HepG2 (cell line): ENCODE results near the gene INKA1. TPM values are rescaled to one million over a fixed set of nuclear protein-coding genes. Genes with fewer than 3 reads are reported as not detected.
A peak's percentile ranks its signal among the peaks of the same experiment; 100 is the strongest.

ENCODE experiments used
- ATAC-seq: fragments of 200-7000 bp; cut with Tn5 transposase; 3 replicates; pipeline ENCODE4 v1.9.1; 2020; ENCODE audit warnings: mild to moderate bottlenecking, moderate library complexity
- BruUV-seq: library from RNA; stranded (reverse); fragments of 400-500 nt; replicated peaks from 2 replicates; lab custom pipeline; 2021; lab: Mats Ljungman, UMichigan
- CTCF ChIA-PET: fragments of 300-600 bp; formaldehyde crosslinking; extraction: SDS; loops from one replicate; lab custom pipeline; 2021; ENCODE audit warnings: low total read pairs, inconsistent platforms, low intra/inter-chr PET ratio; lab: Yijun Ruan, JAX
- POLR2A ChIA-PET: fragments of 350-600 bp; sonication (Branson Sonifier 250); formaldehyde crosslinking; loops from one replicate; lab custom pipeline; 2020; ENCODE audit warnings: antibody characterized with exemption, inconsistent platforms; lab: Yijun Ruan, JAX
- DNase-seq: peaks from one replicate; pipeline ENCODE4 v3.0.0-alpha.2; 2015; ENCODE audit warnings: low spot score
- FAIRE-seq: peaks from 3 replicates; lab custom pipeline; 2011; peaks lifted over from hg19 to GRCh38; lab: Jason Lieb, UNC
- H2AFZ ChIP-seq: one replicate; pipeline ENCODE4 v1.6.1; 2011; ENCODE audit warnings: low read length, inconsistent platforms
- H3K27ac ChIP-seq: fragments of 300-600 bp; 3 replicates; pipeline ENCODE4 v1.8.0; 2011; ENCODE audit warnings: mixed run types, mild to moderate bottlenecking, mixed read lengths, low read length, inconsistent platforms; ENCODE audit not compliant: insufficient read depth; ENCODE audit errors: extremely low read length
- H3K27me3 ChIP-seq, 2 experiments: fragments of 200-600 bp in 1 of 2; 2 replicates in 1 of 2; 3 replicates in 1 of 2; pipeline versions ENCODE4 v1.6.0 to v1.8.0; 2011; ENCODE audit warnings: low read length in 2 of 2, mild to moderate bottlenecking in 2 of 2, moderate library complexity in 2 of 2, inconsistent platforms in 1 of 2; ENCODE audit not compliant: insufficient read depth in 2 of 2, control insufficient read depth in 1 of 2
- H3K36me3 ChIP-seq, 2 experiments: fragments of 200-600 bp in 1 of 2; replicated peaks in 1 of 2; 2 replicates in 1 of 2; 3 replicates in 1 of 2; pipeline versions ENCODE4 v1.5.1 to v1.8.0; 2011; ENCODE audit warnings: low read length in 2 of 2, inconsistent platforms in 1 of 2; ENCODE audit not compliant: insufficient read depth in 2 of 2, control insufficient read depth in 1 of 2
- H3K4me1 ChIP-seq: 2 replicates; pipeline ENCODE4 v1.5.1; 2012; ENCODE audit warnings: low read length, inconsistent platforms; ENCODE audit not compliant: insufficient read depth
- H3K4me2 ChIP-seq: 2 replicates; pipeline ENCODE4 v1.6.0; 2011; ENCODE audit warnings: low read depth, low read length, inconsistent platforms
- H3K4me3 ChIP-seq, 3 experiments: fragments of 200-600 bp in 1 of 3; sonication (generic), shearing (Covaris generic) in 1 of 3; replicated peaks in 1 of 3; 2 replicates each; pipeline ENCODE4 v1.5.1; 2011 to 2016; ENCODE audit warnings: low read length in 3 of 3, inconsistent platforms in 2 of 3, low read depth in 2 of 3, mild to moderate bottlenecking in 2 of 3, control low read depth in 1 of 3, mixed read lengths in 1 of 3; ENCODE audit not compliant: insufficient read depth in 1 of 3
- H3K79me2 ChIP-seq: one replicate; pipeline ENCODE4 v1.6.1; 2011; ENCODE audit warnings: low read length, inconsistent platforms; ENCODE audit not compliant: insufficient read depth
- H3K9ac ChIP-seq: 2 replicates; pipeline ENCODE4 v1.6.0; 2011; ENCODE audit warnings: mild to moderate bottlenecking, low read depth, low read length, inconsistent platforms; ENCODE audit not compliant: insufficient read depth
- H3K9me3 ChIP-seq: 2 replicates; pipeline ENCODE4 v1.5.1; 2012; ENCODE audit warnings: mild to moderate bottlenecking, low read length
- H4K20me1 ChIP-seq: 2 replicates; pipeline ENCODE4 v1.6.0; 2011; ENCODE audit warnings: inconsistent platforms, mild to moderate bottlenecking, low read length, moderate library complexity; ENCODE audit not compliant: insufficient read depth
- MTERF4 ChIP-seq: sonication (generic); formaldehyde crosslinking; IDR thresholded peaks from 2 replicates; pipeline ENCODE4 v1.8.0; 2023; ENCODE audit warnings: mild to moderate bottlenecking, missing genetic modification reagents
- SRSF4 ChIP-seq: fragments of 200-400 bp; formaldehyde crosslinking; IDR thresholded peaks from one replicate; pipeline ENCODE4 v1.6.1; 2018; ENCODE audit warnings: mild to moderate bottlenecking, low read depth, low read length, moderate library complexity; ENCODE audit not compliant: poor library complexity, severe bottlenecking
- TFDP1 ChIP-seq: IDR thresholded peaks from 2 replicates; pipeline ENCODE4 v1.6.1; 2016; ENCODE audit warnings: missing compliant biosample characterization, missing genetic modification reagents, borderline replicate concordance
- ZNF121 ChIP-seq: sonication (generic); formaldehyde crosslinking; IDR thresholded peaks from 2 replicates; pipeline ENCODE4 v1.5.0; 2020; ENCODE audit warnings: mild to moderate bottlenecking, missing genetic modification reagents
- ZNF362 ChIP-seq: sonication (generic); formaldehyde crosslinking; IDR thresholded peaks from 2 replicates; pipeline ENCODE4 v1.4.0; 2020; ENCODE audit warnings: missing genetic modification reagents, mild to moderate bottlenecking, borderline replicate concordance
- WGBS: methylation state at CpG from one replicate; pipeline ENCODE4 v1.1.6; 2017; ENCODE audit warnings: low lambda C conversion rate; 5-methylcytosine and 5-hydroxymethylcytosine counted together
- in situ Hi-C: cut with HindIII; loops from 2 replicates; pipeline ENCODE4 v1.10.0; 2017; ENCODE audit warnings: low pct_unique_long_range_greater_than_20kb; ENCODE audit not compliant: extremely low pct_ligation_motif_present
- intact Hi-C: fragments of 100-400 bp; cut with micrococcal nuclease; formaldehyde crosslinking; loops from one replicate; pipeline ENCODE4 v1.10.0; 2022; ENCODE audit not compliant: unreplicated experiment
- polyA plus RNA-seq, 8 experiments: library from polyadenylated mRNA; depleted of rRNA in 3 of 8; stranded (reverse) in 7 of 8; unstranded in 1 of 8; fragments of >200 nt; fragmentation: Illumina TruSeq in 4 of 8; extraction: Trizol in 4 of 8; gene quantifications; 2 replicates each; pipeline versions ENCODE4 v1.2.1 to v1.2.3, GENCODE V29; 2011 to 2016; ENCODE audit warnings: low read depth in 4 of 8, missing spikeins in 1 of 8, mixed read lengths in 1 of 8; ENCODE audit not compliant: insufficient read depth in 1 of 8
- total RNA-seq, 5 experiments: library from RNA; depleted of rRNA; stranded (reverse); fragments of >200 nt; fragmentation: Illumina TruSeq; extraction: Trizol; gene quantifications; 2 replicates each; pipeline ENCODE4 v1.2.3, GENCODE V29; 2016; ENCODE audit warnings: low read depth in 1 of 5

The INKA1 gene
- total and polyA plus RNA-seq, 2 of the 13 experiments (the other 11 are each of a cell fraction or from before 2014, with no cell fraction given): 0.22 to 0.41 TPM

GRCh38 chr3:49763981-49764380 is 39.1 kb upstream of the INKA1 start:
- in situ Hi-C loops (no loop called here), intact Hi-C loops (no loop called here)
- DNase-seq (no peak), ATAC-seq (no peak), FAIRE-seq (no peak)
- H3K9ac ChIP-seq: no peak overlapping the region
- no peak overlapping the region for H3K4me3 ChIP-seq
- H2AFZ ChIP-seq: no peak overlapping the region
- ChIA-PET CTCF (no interaction called here), POLR2A (interaction anchor here (0.6 to 1.9 kb wide), 2 partner anchors 30 to 50 kb away, joined by 3 to 4 read pairs; partner anchors contain the start of gene UBA7)
- H3K27ac ChIP-seq: no peak overlapping the region
- peaks cover 3 to 15% of the 10 kb centered on the region in 2 experiments; a peak in 3 of 5 replicates for H3K36me3 ChIP-seq
- no peaks in the 10 kb centered on the region for H3K9me3 ChIP-seq
- H3K4me1 ChIP-seq: no peaks in the 10 kb centered on the region
- H4K20me1 ChIP-seq: 0 out of 2 replicates have a peak, but pooled peaks cover 4% of the 10 kb centered on the region
- BruUV-seq: no TSS peak
- H3K4me2 ChIP-seq: no peak overlapping the region
- peaks cover 50% of the 10 kb centered on the region for H3K79me2 ChIP-seq
- WGBS: 96% methylated on average over 4 of the region's 4 CpGs
- TF ChIP-seq ZNF121 (CRISPR knock-in tag) (peak; percentile 64), SRSF4 (no peak), ZNF362 (CRISPR knock-in tag) (no peak), MTERF4 (CRISPR knock-in tag) (no peak), TFDP1 (no peak)
- TF ChIP-seq, all 625 proteins: peak for 1
- no peaks in the 10 kb centered on the region for H3K27me3 ChIP-seq
